Measurements from ENCODE around the gene PLXNB1.
A peak's percentile ranks its signal among the peaks of the same experiment; 100 is the strongest.
"Not testable (repeated sequence)": the region's sequence is repeated elsewhere in the genome, so short reads cannot be mapped to it uniquely, and the experiment has no call there.

The PLXNB1 gene

GRCh38 chr3:48403533-48404439 lies 26.1 kb downstream of the PLXNB1 start:
- DNase-seq, result no peak

- no peak for DNase-seq
Measured at GRCh38 chr3:48402907-48403306, 27.0 kb downstream of the PLXNB1 start.

GRCh38 chr3:48402281-48402732 lies 27.6 kb downstream of the PLXNB1 start:
- DNase-seq, result no peak

GRCh38 chr3:48401434-48401901 lies 28.4 kb downstream of the PLXNB1 start:
- not testable (repeated sequence) for DNase-seq

- DNase-seq, result peak; percentile 79
Measured at GRCh38 chr3:48400824-48401433, 29.0 kb downstream of the PLXNB1 start.

- no peak for DNase-seq
Measured at GRCh38 chr3:48399387-48400172, 30.3 kb downstream of the PLXNB1 start.

GRCh38 chr3:48398701-48399386 lies 31.0 kb downstream of the PLXNB1 start:
- DNase-seq, result no peak

GRCh38 chr3:48397767-48398681 lies 31.9 kb downstream of the PLXNB1 start:
- no peak for DNase-seq

- DNase-seq, result no peak
Measured at GRCh38 chr3:48395714-48396113, 34.2 kb downstream of the PLXNB1 start.

GRCh38 chr3:48394391-48394790 lies 35.5 kb downstream of the PLXNB1 start:
- peak; percentile 47 for DNase-seq

GRCh38 chr3:48388966-48389365 lies 40.9 kb downstream of the PLXNB1 start:
- no peak for DNase-seq

- no peak for DNase-seq
Measured at GRCh38 chr3:48387634-48388033, 42.3 kb downstream of the PLXNB1 start.

- DNase-seq, result no peak
Measured at GRCh38 chr3:48372862-48373435, 56.9 kb downstream of the PLXNB1 start.

GRCh38 chr3:48372377-48372770 lies 57.5 kb downstream of the PLXNB1 start:
- no peak for DNase-seq

GRCh38 chr3:48371651-48372376 lies 58.1 kb downstream of the PLXNB1 start, which contains the start of gene FBXW12:
Gene FBXW12 (plus strand): TSS chr3:48372219. CDS start chr3:48372768, 549 bp downstream.
- no peak for DNase-seq

GRCh38 chr3:48370333-48370713 lies 59.6 kb downstream of the PLXNB1 start:
- no peak for DNase-seq

GRCh38 chr3:48369693-48370332 lies 60.1 kb downstream of the PLXNB1 start:
- DNase-seq, result no peak

- DNase-seq, result no peak
Measured at GRCh38 chr3:48367201-48367600, 62.7 kb downstream of the PLXNB1 start.

GRCh38 chr3:48364840-48365239 lies 65.0 kb downstream of the PLXNB1 start:
- DNase-seq, result no peak

- DNase-seq, result no peak
Measured at GRCh38 chr3:48361928-48362327, 68.0 kb downstream of the PLXNB1 start.

Data from activated CD4-positive, alpha-beta T cell treated with anti-CD3 and anti-CD28 coated beads, Interleukin-10, Interleukin-2, amounts not matched to agents 100 ng/mL and 50 ng/mL, durations not matched to agents 16 hours and 8 hours (primary cell).